HEK293 (cell line): ENCODE data around the gene NEU1.

Source experiments
- GLI4 ChIP-seq: fragments of 450-650 bp; formaldehyde crosslinking; IDR thresholded peaks from 2 replicates; pipeline ENCODE4 v1.5.1; 2016; ENCODE audit warnings: missing biosample characterization, missing genetic modification characterization
- KLF10 ChIP-seq: fragments of 450-650 bp; IDR thresholded peaks from 2 replicates; pipeline ENCODE4 v1.5.1; 2018; ENCODE audit warnings: missing biosample characterization, mild to moderate bottlenecking, missing genetic modification characterization
- ZIC2 ChIP-seq: fragments of 450-650 bp; formaldehyde crosslinking; IDR thresholded peaks from 2 replicates; pipeline ENCODE4 v1.5.1; 2016; ENCODE audit warnings: missing biosample characterization, missing genetic modification characterization
- ZNF169 ChIP-seq: fragments of 450-650 bp; formaldehyde crosslinking; IDR thresholded peaks from 2 replicates; pipeline ENCODE4 v1.5.1; 2016; ENCODE audit warnings: missing biosample characterization, missing genetic modification characterization
- ZNF302 ChIP-seq: fragments of 450-650 bp; formaldehyde crosslinking; IDR thresholded peaks from 2 replicates; pipeline ENCODE4 v1.5.1; 2016; ENCODE audit warnings: missing biosample characterization, missing genetic modification characterization, low read depth
- TF ChIP-seq, protein P1 (sequence below): fragments of 450-650 bp; formaldehyde crosslinking; IDR thresholded peaks from 2 replicates; pipeline ENCODE4 v1.5.0; 2017; ENCODE audit warnings: missing biosample characterization, missing genetic modification characterization, borderline replicate concordance
- TF ChIP-seq, protein P2 (sequence below): fragments of 450-650 bp; formaldehyde crosslinking; IDR thresholded peaks from 2 replicates; pipeline ENCODE4 v1.5.1; 2016; ENCODE audit warnings: missing biosample characterization, missing genetic modification characterization, borderline replicate concordance
- TF ChIP-seq, protein P3 (sequence below): fragments of 450-650 bp; formaldehyde crosslinking; IDR thresholded peaks from 2 replicates; pipeline ENCODE4 v1.5.1; 2016; ENCODE audit warnings: missing biosample characterization, missing genetic modification characterization
- TF ChIP-seq, protein P4 (sequence below): sonication (generic); formaldehyde crosslinking; IDR thresholded peaks from 2 replicates; pipeline ENCODE4 v1.8.1; 2022; ENCODE audit warnings: mild to moderate bottlenecking, moderate library complexity, missing genetic modification reagents

DNA sequence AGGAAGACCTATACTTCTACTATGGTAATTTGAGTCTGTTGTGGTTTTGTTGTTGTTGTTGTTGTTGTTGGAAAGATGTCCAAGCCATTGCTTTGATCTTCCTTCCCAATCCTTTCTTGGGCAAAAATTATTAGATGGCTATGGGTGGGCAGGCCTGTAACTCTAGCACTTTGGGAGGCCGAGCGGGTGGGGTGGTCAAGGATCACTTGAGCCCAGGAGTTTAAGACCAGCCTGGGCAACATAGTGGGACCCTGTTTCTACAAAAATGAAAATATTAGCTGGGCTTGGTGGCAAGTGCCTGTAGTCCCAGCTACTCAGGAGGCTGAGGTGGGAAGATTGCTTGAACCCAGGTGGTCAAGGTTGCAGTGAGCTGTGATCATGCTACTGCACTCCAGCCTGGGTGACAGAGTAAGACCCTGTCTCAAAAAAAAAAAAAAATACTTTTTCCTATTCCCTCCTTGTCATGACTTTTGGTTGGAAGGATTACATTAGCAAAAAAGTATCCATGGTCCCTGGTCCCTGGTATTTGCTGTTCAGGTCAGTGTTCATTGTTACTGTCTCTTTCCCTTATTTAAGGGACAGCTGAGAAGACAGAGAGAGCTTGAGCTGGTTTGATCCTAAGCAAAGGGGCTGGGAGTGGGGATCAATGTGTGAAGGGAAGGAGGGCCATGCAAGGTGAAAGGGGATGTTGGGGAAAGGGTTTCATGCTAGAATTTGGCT is 11.7 kb downstream of the NEU1 start:
- TF ChIP-seq KLF10 (tag by site-specific recombination), result no peak
- no peak for TF ChIP-seq ZNF169
- TF ChIP-seq, protein P1, sequence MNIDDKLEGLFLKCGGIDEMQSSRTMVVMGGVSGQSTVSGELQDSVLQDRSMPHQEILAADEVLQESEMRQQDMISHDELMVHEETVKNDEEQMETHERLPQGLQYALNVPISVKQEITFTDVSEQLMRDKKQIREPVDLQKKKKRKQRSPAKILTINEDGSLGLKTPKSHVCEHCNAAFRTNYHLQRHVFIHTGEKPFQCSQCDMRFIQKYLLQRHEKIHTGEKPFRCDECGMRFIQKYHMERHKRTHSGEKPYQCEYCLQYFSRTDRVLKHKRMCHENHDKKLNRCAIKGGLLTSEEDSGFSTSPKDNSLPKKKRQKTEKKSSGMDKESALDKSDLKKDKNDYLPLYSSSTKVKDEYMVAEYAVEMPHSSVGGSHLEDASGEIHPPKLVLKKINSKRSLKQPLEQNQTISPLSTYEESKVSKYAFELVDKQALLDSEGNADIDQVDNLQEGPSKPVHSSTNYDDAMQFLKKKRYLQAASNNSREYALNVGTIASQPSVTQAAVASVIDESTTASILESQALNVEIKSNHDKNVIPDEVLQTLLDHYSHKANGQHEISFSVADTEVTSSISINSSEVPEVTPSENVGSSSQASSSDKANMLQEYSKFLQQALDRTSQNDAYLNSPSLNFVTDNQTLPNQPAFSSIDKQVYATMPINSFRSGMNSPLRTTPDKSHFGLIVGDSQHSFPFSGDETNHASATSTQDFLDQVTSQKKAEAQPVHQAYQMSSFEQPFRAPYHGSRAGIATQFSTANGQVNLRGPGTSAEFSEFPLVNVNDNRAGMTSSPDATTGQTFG (tag by site-specific recombination), result no peak
- no peak for TF ChIP-seq ZIC2
- TF ChIP-seq GLI4 (tag by site-specific recombination), result no peak
- TF ChIP-seq, protein P2, sequence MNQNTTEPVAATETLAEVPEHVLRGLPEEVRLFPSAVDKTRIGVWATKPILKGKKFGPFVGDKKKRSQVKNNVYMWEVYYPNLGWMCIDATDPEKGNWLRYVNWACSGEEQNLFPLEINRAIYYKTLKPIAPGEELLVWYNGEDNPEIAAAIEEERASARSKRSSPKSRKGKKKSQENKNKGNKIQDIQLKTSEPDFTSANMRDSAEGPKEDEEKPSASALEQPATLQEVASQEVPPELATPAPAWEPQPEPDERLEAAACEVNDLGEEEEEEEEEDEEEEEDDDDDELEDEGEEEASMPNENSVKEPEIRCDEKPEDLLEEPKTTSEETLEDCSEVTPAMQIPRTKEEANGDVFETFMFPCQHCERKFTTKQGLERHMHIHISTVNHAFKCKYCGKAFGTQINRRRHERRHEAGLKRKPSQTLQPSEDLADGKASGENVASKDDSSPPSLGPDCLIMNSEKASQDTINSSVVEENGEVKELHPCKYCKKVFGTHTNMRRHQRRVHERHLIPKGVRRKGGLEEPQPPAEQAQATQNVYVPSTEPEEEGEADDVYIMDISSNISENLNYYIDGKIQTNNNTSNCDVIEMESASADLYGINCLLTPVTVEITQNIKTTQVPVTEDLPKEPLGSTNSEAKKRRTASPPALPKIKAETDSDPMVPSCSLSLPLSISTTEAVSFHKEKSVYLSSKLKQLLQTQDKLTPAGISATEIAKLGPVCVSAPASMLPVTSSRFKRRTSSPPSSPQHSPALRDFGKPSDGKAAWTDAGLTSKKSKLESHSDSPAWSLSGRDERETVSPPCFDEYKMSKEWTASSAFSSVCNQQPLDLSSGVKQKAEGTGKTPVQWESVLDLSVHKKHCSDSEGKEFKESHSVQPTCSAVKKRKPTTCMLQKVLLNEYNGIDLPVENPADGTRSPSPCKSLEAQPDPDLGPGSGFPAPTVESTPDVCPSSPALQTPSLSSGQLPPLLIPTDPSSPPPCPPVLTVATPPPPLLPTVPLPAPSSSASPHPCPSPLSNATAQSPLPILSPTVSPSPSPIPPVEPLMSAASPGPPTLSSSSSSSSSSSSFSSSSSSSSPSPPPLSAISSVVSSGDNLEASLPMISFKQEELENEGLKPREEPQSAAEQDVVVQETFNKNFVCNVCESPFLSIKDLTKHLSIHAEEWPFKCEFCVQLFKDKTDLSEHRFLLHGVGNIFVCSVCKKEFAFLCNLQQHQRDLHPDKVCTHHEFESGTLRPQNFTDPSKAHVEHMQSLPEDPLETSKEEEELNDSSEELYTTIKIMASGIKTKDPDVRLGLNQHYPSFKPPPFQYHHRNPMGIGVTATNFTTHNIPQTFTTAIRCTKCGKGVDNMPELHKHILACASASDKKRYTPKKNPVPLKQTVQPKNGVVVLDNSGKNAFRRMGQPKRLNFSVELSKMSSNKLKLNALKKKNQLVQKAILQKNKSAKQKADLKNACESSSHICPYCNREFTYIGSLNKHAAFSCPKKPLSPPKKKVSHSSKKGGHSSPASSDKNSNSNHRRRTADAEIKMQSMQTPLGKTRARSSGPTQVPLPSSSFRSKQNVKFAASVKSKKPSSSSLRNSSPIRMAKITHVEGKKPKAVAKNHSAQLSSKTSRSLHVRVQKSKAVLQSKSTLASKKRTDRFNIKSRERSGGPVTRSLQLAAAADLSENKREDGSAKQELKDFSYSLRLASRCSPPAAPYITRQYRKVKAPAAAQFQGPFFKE (tag by site-specific recombination), result no peak
- no peak for TF ChIP-seq ZNF302 (tag by site-specific recombination)
- TF ChIP-seq, protein P3, sequence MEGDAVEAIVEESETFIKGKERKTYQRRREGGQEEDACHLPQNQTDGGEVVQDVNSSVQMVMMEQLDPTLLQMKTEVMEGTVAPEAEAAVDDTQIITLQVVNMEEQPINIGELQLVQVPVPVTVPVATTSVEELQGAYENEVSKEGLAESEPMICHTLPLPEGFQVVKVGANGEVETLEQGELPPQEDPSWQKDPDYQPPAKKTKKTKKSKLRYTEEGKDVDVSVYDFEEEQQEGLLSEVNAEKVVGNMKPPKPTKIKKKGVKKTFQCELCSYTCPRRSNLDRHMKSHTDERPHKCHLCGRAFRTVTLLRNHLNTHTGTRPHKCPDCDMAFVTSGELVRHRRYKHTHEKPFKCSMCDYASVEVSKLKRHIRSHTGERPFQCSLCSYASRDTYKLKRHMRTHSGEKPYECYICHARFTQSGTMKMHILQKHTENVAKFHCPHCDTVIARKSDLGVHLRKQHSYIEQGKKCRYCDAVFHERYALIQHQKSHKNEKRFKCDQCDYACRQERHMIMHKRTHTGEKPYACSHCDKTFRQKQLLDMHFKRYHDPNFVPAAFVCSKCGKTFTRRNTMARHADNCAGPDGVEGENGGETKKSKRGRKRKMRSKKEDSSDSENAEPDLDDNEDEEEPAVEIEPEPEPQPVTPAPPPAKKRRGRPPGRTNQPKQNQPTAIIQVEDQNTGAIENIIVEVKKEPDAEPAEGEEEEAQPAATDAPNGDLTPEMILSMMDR, result no peak
- TF ChIP-seq, protein P4, sequence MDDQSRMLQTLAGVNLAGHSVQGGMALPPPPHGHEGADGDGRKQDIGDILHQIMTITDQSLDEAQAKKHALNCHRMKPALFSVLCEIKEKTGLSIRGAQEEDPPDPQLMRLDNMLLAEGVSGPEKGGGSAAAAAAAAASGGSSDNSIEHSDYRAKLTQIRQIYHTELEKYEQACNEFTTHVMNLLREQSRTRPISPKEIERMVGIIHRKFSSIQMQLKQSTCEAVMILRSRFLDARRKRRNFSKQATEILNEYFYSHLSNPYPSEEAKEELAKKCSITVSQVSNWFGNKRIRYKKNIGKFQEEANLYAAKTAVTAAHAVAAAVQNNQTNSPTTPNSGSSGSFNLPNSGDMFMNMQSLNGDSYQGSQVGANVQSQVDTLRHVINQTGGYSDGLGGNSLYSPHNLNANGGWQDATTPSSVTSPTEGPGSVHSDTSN (CRISPR knock-in tag), result no peak
